H1 (cell line): ENCODE measurements around the gene C1orf116. TPM values are rescaled to one million over a fixed set of nuclear protein-coding genes. Genes with fewer than 3 reads are reported as not detected.

Experiments used
- BACH1 ChIP-seq: IDR thresholded peaks from 2 replicates; pipeline ENCODE4 v1.6.1; 2012; ENCODE audit warnings: low read length, improper control_type of control experiment
- CHD2 ChIP-seq: IDR thresholded peaks from 2 replicates; pipeline ENCODE4 v1.6.1; 2012; ENCODE audit warnings: low read length, improper control_type of control experiment
- HDAC2 ChIP-seq, 2 experiments: fragments of 300-600 bp in 1 of 2; sonication (generic) in 1 of 2; IDR thresholded peaks; 2 replicates each; pipeline ENCODE4 v1.6.1; 2011 to 2012; ENCODE audit warnings: low read depth in 2 of 2, low read length in 2 of 2, mild to moderate bottlenecking in 2 of 2, moderate library complexity in 2 of 2, borderline replicate concordance in 1 of 2, inconsistent platforms in 1 of 2
- MAFK ChIP-seq: IDR thresholded peaks from 2 replicates; pipeline ENCODE4 v1.6.1; 2012; ENCODE audit warnings: low read depth, mild to moderate bottlenecking, improper control_type of control experiment, low read length
- SRF ChIP-seq: IDR thresholded peaks from 2 replicates; pipeline ENCODE4 v1.6.1; 2011; ENCODE audit warnings: mild to moderate bottlenecking, low read depth, low read length, moderate library complexity
- TCF12 ChIP-seq: IDR thresholded peaks from 2 replicates; pipeline ENCODE4 v1.6.1; 2011; ENCODE audit warnings: low read depth, mild to moderate bottlenecking, low read length
- USF2 ChIP-seq: IDR thresholded peaks from 2 replicates; pipeline ENCODE4 v1.6.1; 2011; ENCODE audit warnings: low read length, improper control_type of control experiment
- polyA plus RNA-seq, 7 experiments: library from polyadenylated mRNA; depleted of rRNA in 3 of 7; stranded (reverse) in 5 of 7; unstranded in 2 of 7; fragments of >200 nt in 5 of 7; fragments of 200-250 nt in 2 of 7; gene quantifications; 1 replicate in 5 of 7; 2 replicates in 1 of 7; 4 replicates in 1 of 7; pipeline versions ENCODE4 v1.2.1 to v1.2.3, GENCODE V29; 2011 to 2013; ENCODE audit warnings: missing spikeins in 2 of 7, mixed read lengths in 2 of 7
- total RNA-seq: library from RNA; stranded (reverse); fragmentation: NEBNext Ultra II Directional; extraction: Animal tissue kit (Norgen Biotek cat#: 25700); gene quantifications from 2 replicates; pipeline ENCODE4 v1.2.1, GENCODE V29; 2021
- TF ChIP-seq, protein P1 (sequence below), 3 experiments: IDR thresholded peaks; 1 replicate in 2 of 3; 2 replicates in 1 of 3; pipeline versions ENCODE4 v1.5.1 to v1.6.1; 2011; ENCODE audit warnings: low read length in 3 of 3, mild to moderate bottlenecking in 3 of 3, inconsistent platforms in 2 of 3, low read depth in 1 of 3, moderate library complexity in 1 of 3; ENCODE audit not compliant: insufficient read depth in 1 of 3; ENCODE audit errors: control extremely low read depth in 1 of 3

Gene C1orf116
- total and polyA plus RNA-seq, 2 of the 8 experiments (the other 6 are each of a cell fraction or from before 2014, with no cell fraction given), result 2.2 to 3.9 TPM

GRCh38 chr1:207040181-207040533 lies 7.6 kb upstream of the C1orf116 start (continued):
- TF ChIP-seq, protein P1, sequence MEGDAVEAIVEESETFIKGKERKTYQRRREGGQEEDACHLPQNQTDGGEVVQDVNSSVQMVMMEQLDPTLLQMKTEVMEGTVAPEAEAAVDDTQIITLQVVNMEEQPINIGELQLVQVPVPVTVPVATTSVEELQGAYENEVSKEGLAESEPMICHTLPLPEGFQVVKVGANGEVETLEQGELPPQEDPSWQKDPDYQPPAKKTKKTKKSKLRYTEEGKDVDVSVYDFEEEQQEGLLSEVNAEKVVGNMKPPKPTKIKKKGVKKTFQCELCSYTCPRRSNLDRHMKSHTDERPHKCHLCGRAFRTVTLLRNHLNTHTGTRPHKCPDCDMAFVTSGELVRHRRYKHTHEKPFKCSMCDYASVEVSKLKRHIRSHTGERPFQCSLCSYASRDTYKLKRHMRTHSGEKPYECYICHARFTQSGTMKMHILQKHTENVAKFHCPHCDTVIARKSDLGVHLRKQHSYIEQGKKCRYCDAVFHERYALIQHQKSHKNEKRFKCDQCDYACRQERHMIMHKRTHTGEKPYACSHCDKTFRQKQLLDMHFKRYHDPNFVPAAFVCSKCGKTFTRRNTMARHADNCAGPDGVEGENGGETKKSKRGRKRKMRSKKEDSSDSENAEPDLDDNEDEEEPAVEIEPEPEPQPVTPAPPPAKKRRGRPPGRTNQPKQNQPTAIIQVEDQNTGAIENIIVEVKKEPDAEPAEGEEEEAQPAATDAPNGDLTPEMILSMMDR (IDR thresholded peaks at IDR 0.05; ENCODE audit: control extremely low read depth in 1 of 3, insufficient read depth in 1 of 3, low read depth in 1 of 3, low read length in 3 of 3), result no peak
- TF ChIP-seq USF2 (no peak), BACH1 (no peak), HDAC2 (IDR thresholded peaks at IDR 0.05; ENCODE audit: borderline replicate concordance in 1 of 2, low read depth in 2 of 2, low read length in 2 of 2) (no peak), MAFK (no peak), TCF12 (no peak), SRF (no peak), CHD2 (no peak)
